GM20000 (cell line): ENCODE results near the gene IPO4.
"Not testable (repeated sequence)": the region's sequence is repeated elsewhere in the genome, so short reads cannot be mapped to it uniquely, and the experiment has no call there.

Experiments
- DNase-seq: peaks from one replicate; pipeline ENCODE4 v3.0.0; 2012; ENCODE audit warnings: low spot score
- CTCF ChIP-seq: IDR thresholded peaks from 2 replicates; pipeline ENCODE4 v1.5.1; 2012; ENCODE audit warnings: mild to moderate bottlenecking, control low read depth; ENCODE audit errors: extremely low read depth, missing control alignments

Gene IPO4

GRCh38 chr14:24211311-24211710 is 22.7 kb upstream of the IPO4 start:
- DNase-seq: no peak
- TF ChIP-seq CTCF: no peak

GRCh38 chr14:24207625-24208024 is 19.0 kb upstream of the IPO4 start:
- TF ChIP-seq CTCF: no peak
- DNase-seq: no peak

- no peak for TF ChIP-seq CTCF
- no peak for DNase-seq
Observed at GRCh38 chr14:24207104-24207551, 18.5 kb upstream of the IPO4 start.

GRCh38 chr14:24206260-24207103 is 17.9 kb upstream of the IPO4 start:
- no peak for TF ChIP-seq CTCF
- no peak for DNase-seq

GRCh38 chr14:24204163-24205146 is 15.8 kb upstream of the IPO4 start:
- TF ChIP-seq CTCF: no peak
- DNase-seq: no peak

GRCh38 chr14:24203249-24203886 is 14.8 kb upstream of the IPO4 start:
- DNase-seq: not testable (repeated sequence)

- DNase-seq: not testable (repeated sequence)
Observed at GRCh38 chr14:24202538-24202937, 13.9 kb upstream of the IPO4 start.
